ENCODE measurements around the gene NTM. TPM values are rescaled to one million over a fixed set of nuclear protein-coding genes. Genes with fewer than 3 reads are reported as not detected.

The NTM gene
- total RNA-seq, 1 experiment from 2014 or later, result 16.4 TPM

GRCh38 chr11:132033051-132033450 lies 662.6 kb downstream of the NTM start:
- Mint-ChIP-seq H3K4me3 (no peak overlapping the region), H3K36me3 (peaks cover 11% of the 10 kb centered on the region), H3K9me3 (peaks cover 24% of the 10 kb centered on the region), H3K4me1 (peaks cover 30% of the 10 kb centered on the region), H3K27ac (no peak overlapping the region), H3K27me3 (ENCODE audit: low read depth) (no peaks in the 10 kb centered on the region)
- CTCF ChIA-PET, result no interaction called here
- ATAC-seq (no peak), DNase-seq (ENCODE audit: low spot score) (no peak)
- POLR2A ChIA-PET, result no interaction called here
- no peak for TF ChIP-seq JUN (CRISPR knock-in tag; IDR thresholded peaks at IDR 0.05)
- no peak for TF ChIP-seq ZMAT4 (CRISPR knock-in tag; IDR thresholded peaks at IDR 0.05)
- no peak for TF ChIP-seq TCF7 (CRISPR knock-in tag; IDR thresholded peaks at IDR 0.05; ENCODE audit: low read depth)
- no peak for TF ChIP-seq ZNF423 (CRISPR knock-in tag; IDR thresholded peaks at IDR 0.05)
- TF ChIP-seq ZNF512 (CRISPR knock-in tag; IDR thresholded peaks at IDR 0.05; ENCODE audit: borderline replicate concordance), result no peak
- TF ChIP-seq HMGXB4 (CRISPR knock-in tag; IDR thresholded peaks at IDR 0.05), result no peak
- TF ChIP-seq FOXP4 (CRISPR knock-in tag; IDR thresholded peaks at IDR 0.05), result no peak
- TF ChIP-seq TEAD4 (CRISPR knock-in tag; IDR thresholded peaks at IDR 0.05), result no peak
- TF ChIP-seq AFF4 (CRISPR knock-in tag; IDR thresholded peaks at IDR 0.05; ENCODE audit: borderline replicate concordance), result no peak
- no peak for TF ChIP-seq NFYB (CRISPR knock-in tag; conservative IDR thresholded peaks at IDR 0.05; ENCODE audit: low read depth)
- TF ChIP-seq NFATC4 (CRISPR knock-in tag; IDR thresholded peaks at IDR 0.05), result no peak
- no peak for TF ChIP-seq ZSCAN18 (CRISPR knock-in tag; IDR thresholded peaks at IDR 0.05)
- no peak for TF ChIP-seq MAX (CRISPR knock-in tag; IDR thresholded peaks at IDR 0.05)
- TF ChIP-seq ERG (CRISPR knock-in tag; IDR thresholded peaks at IDR 0.05), result no peak
